Mucosa of rectum (tissue), 2 donors: ENCODE measurements around the gene TNFRSF19.

Experiments
- H3K27ac ChIP-seq, 2 donors: one replicate each; pipeline ENCODE4 v1.7.0; 2013; ENCODE audit warnings: inconsistent platforms in 2 of 2, low read depth in 2 of 2, low read length in 2 of 2
- H3K27me3 ChIP-seq, 2 donors: one replicate each; pipeline ENCODE4 v1.7.0; 2013; ENCODE audit warnings: low read length in 2 of 2; ENCODE audit not compliant: control insufficient read depth in 2 of 2, insufficient read depth in 2 of 2
- H3K36me3 ChIP-seq, 2 donors: one replicate each; pipeline ENCODE4 v1.7.0; 2013; ENCODE audit warnings: low read length in 2 of 2; ENCODE audit not compliant: control insufficient read depth in 2 of 2, insufficient read depth in 2 of 2
- H3K4me1 ChIP-seq, 2 donors: one replicate each; pipeline ENCODE4 v1.7.0; 2013; ENCODE audit warnings: low read length in 2 of 2, mild to moderate bottlenecking in 1 of 2; ENCODE audit not compliant: control insufficient read depth in 2 of 2, insufficient read depth in 2 of 2
- H3K4me3 ChIP-seq, 2 donors: one replicate each; pipeline ENCODE4 v1.7.0; 2013; ENCODE audit warnings: low read length in 2 of 2
- H3K9ac ChIP-seq, 2 donors: one replicate each; pipeline ENCODE4 v1.7.0; 2013; ENCODE audit warnings: low read length in 2 of 2, low read depth in 1 of 2, mild to moderate bottlenecking in 1 of 2
- H3K9me3 ChIP-seq, 2 donors: one replicate each; pipeline ENCODE4 v1.7.0; 2013; ENCODE audit warnings: low read length in 2 of 2; ENCODE audit not compliant: control insufficient read depth in 2 of 2
- donor health status: healthy.
- donor health status: Normal muscosa, but diverticular disease.

The TNFRSF19 gene

DNA sequence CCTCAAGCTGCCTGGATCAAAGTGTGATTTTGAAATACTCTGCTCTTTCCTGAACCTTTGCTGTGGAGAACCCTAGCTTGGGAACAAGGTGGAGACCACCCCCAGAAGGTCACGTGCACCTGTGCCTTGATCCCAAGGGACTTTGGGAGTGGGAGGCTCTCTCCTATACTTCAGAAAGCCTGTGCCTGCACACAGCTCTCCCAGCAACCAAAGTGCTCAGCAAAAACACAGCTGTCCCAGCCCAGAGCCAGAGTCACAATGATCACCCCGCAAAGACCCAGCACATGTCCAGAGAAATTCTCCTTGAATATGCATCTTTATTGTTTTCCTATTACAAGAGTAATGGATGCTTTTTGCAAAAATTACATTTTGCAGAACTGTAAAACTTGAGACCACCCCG, 43.4 kb downstream of the TNFRSF19 start:
- H3K4me1 ChIP-seq, result no peaks in the 10 kb centered on the region
- H3K36me3 ChIP-seq, result no peaks in the 10 kb centered on the region
- no peaks in the 10 kb centered on the region for H3K27me3 ChIP-seq
- no peaks in the 10 kb centered on the region for H3K9me3 ChIP-seq
- no peak overlapping the region for H3K27ac ChIP-seq
- H3K4me3 ChIP-seq, result no peak overlapping the region
- no peak overlapping the region for H3K9ac ChIP-seq

DNA sequence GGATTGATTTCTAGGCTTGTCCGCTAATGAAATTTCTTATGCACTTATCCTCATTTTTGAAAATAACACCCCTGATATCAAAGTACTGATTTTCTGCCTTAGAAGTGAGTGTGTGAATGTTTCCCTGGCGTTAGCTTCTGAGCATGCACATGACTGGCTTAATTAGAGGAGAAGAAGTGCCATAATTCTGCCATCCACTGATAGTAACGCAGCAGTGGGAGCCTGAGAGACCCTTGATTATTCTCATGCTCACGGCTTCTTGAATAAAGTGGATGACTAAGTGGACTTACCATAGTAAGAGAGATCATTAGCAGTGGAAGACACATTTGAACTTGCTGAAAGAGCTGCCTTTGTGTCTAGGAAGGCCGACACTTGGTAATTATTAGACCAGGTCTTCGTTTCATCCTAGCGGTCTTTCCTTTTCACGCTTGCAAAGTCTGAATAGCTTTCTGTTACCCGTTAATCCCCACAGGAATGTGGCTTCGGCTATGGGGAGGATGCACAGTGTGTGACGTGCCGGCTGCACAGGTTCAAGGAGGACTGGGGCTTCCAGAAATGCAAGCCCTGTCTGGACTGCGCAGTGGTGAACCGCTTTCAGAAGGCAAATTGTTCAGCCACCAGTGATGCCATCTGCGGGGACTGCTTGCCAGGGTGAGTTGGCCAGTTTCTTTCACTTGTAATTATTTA, 45.3 kb downstream of the TNFRSF19 start:
- Histone ChIP-seq H3K27me3 (no peaks in the 10 kb centered on the region), H3K27ac (no peak overlapping the region), H3K4me3 (no peak overlapping the region), H3K9me3 (no peaks in the 10 kb centered on the region), H3K9ac (no peak overlapping the region), H3K4me1 (no peaks in the 10 kb centered on the region), H3K36me3 (no peaks in the 10 kb centered on the region)

DNA sequence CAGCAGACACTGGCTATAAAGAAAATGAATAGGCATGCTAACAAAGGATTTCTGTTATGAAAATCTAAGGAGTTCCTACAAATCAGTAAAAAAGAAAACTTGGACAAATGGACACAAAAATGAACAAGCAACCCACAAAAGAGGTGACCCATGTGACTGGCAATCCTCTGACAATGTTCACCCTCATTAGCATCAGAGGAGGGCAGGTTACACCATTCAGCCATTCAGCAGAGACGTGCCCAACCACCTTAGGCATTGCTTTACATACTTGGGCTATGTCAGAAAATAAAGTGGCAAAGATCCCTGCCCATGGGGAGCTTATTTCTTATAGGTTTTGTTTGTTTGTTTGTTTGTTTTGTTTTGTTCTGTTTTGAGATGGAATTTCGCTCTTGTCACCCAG, 46.0 kb downstream of the TNFRSF19 start:
- Histone ChIP-seq H3K9ac (no peak overlapping the region), H3K4me3 (no peak overlapping the region), H3K4me1 (no peaks in the 10 kb centered on the region), H3K36me3 (no peaks in the 10 kb centered on the region), H3K9me3 (no peaks in the 10 kb centered on the region), H3K27ac (no peak overlapping the region), H3K27me3 (no peaks in the 10 kb centered on the region)

DNA sequence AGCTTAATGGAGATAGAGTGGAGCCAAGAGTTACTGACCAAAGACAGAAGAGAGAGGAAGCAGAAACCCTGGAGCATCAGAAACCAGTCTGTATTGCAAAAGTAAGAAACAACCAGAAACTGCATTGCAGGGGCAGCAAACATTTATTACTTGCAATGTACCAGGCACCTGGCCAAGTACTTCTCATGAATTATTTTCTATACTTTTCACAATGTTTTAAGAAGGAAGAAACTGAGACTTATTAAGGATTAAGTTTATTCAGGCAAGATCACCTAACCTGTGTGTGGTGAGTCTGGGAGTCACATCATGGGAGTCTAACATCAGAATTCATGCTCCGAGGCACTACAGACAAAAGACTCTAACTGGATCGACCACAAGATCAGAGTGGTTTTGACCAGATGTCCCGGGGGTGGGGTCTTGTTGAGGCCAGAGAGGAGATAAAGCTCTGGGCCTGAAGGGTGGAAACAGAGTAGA, 47.4 kb downstream of the TNFRSF19 start:
- H3K9ac ChIP-seq, result no peak overlapping the region
- H3K4me3 ChIP-seq, result no peak overlapping the region
- H3K36me3 ChIP-seq, result no peaks in the 10 kb centered on the region
- no peaks in the 10 kb centered on the region for H3K27me3 ChIP-seq
- H3K27ac ChIP-seq, result no peak overlapping the region
- H3K9me3 ChIP-seq, result no peaks in the 10 kb centered on the region
- no peaks in the 10 kb centered on the region for H3K4me1 ChIP-seq

DNA sequence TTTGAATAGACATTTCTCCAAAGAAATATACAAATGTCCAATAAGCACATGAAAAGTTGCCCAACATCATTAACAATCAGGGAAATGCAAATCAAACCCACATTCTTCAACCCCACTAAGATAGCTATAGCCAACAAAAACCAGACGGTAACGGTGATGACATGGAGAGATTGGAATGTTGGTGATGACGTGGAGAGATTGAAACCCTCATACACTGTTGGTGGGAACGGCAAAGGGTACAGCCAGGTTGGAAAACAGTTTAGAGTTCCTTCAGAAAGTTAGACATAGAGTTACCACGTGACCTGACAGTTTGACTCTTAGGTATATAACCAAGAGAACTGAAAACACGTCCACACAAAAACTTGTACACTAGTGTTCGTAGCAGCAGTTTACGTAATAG, 48.1 kb downstream of the TNFRSF19 start:
- no peak overlapping the region for H3K9ac ChIP-seq
- no peaks in the 10 kb centered on the region for H3K27me3 ChIP-seq
- no peaks in the 10 kb centered on the region for H3K4me1 ChIP-seq
- H3K36me3 ChIP-seq, result no peaks in the 10 kb centered on the region
- no peak overlapping the region for H3K4me3 ChIP-seq
- H3K9me3 ChIP-seq, result no peaks in the 10 kb centered on the region
- H3K27ac ChIP-seq, result no peak overlapping the region

DNA sequence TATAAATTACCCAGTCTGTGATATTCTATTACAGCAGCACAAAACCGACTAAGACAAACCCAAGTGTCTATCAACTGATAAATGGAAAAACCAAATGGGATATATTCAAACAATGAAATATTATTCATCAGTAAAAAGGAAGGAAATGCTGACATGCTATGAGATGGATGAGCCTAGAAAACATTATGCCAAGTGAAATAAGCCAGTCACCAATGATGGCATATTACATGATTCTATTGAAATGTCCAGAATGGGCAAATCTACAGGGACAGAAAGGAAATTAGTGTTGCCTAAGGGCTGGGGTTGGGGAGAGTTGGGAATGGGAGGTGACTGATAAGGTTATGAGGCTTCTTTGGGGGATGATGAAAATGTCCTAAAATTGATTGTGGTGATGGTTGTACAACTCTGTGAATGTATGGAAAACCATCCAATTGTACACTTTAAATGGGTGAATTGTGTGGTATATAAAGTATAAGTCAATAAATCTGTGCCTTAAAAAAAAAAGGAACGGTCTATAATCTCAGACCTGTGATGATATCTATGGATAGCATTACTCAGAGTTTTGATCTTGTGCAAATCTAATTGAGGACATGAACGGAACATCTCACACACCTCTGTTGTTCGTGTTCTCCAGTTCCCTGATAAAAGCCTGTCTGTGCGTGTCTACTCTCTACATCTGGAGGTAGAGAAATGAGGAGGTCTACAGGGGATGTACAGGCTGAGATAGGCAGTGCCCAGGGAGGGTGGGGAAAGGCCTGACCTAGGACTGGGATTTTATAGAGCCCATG, 49.0 kb downstream of the TNFRSF19 start:
- Histone ChIP-seq H3K4me1 (no peaks in the 10 kb centered on the region), H3K27ac (no peak overlapping the region), H3K36me3 (no peaks in the 10 kb centered on the region), H3K27me3 (no peaks in the 10 kb centered on the region), H3K9ac (no peak overlapping the region), H3K9me3 (no peaks in the 10 kb centered on the region), H3K4me3 (no peak overlapping the region)

DNA sequence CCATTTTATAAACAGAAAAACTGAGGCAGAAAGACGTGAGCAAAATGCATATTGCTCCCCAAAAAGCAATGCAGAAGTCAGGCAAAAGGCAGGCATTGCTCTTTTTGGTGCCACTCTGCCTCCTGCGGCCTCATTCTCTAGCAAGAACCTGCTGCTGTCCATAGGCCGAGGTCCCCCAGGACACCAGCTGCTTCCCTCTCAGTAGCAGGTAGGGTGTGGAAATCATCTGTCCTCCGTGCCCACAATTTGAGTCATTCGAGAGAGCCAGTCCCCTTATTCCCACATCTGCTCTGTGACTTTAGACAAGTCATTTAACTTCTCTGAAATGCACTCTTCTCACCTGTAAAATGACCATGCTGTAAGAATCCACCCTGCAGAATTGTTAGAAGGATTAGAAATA, 50.0 kb downstream of the TNFRSF19 start:
- H3K4me3 ChIP-seq, result no peak overlapping the region

DNA sequence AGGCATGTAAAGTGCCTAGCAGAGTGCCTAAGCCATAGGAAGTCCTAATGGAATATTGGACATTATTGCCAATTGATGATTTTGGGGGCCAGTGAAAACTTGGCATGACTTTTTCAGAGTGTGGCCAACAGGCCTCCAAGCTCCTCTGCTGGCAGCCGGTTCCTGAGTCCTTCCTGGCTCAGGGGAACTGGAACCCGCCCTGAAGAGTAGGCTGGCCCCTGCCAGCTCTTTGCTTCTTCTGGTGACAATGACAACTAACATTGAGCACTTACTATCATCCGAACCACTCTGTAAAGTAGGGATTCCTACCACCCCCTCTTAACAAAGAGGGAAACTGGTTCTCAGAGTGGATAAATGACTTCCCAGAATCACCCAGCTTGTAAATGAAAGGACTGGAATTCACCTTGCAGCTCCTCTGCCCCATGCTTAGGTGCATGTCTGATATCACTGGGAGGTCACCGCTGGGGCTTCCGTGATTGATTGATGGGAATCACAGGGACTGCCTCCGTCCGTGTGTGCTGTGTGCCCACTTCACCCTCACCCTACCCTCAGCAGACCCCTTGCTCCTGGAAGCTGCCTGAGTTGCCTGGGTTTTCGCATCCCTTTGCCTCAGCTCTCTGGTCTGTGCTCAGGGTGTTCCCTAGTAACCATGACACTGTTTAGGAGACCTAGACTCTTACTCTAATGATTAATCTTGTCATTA, 50.6 kb downstream of the TNFRSF19 start:
- no peak overlapping the region for H3K27ac ChIP-seq
- no peak overlapping the region for H3K9ac ChIP-seq
- H3K36me3 ChIP-seq, result no peaks in the 10 kb centered on the region
- no peaks in the 10 kb centered on the region for H3K27me3 ChIP-seq
- no peak overlapping the region for H3K4me3 ChIP-seq
- no peaks in the 10 kb centered on the region for H3K9me3 ChIP-seq
- no peaks in the 10 kb centered on the region for H3K4me1 ChIP-seq

More for the DNA sequence above, 50.0 kb downstream of the TNFRSF19 start:
- Histone ChIP-seq H3K27me3 (no peaks in the 10 kb centered on the region), H3K9me3 (no peaks in the 10 kb centered on the region), H3K9ac (no peak overlapping the region), H3K27ac (no peak overlapping the region), H3K4me1 (no peaks in the 10 kb centered on the region), H3K36me3 (no peaks in the 10 kb centered on the region)

DNA sequence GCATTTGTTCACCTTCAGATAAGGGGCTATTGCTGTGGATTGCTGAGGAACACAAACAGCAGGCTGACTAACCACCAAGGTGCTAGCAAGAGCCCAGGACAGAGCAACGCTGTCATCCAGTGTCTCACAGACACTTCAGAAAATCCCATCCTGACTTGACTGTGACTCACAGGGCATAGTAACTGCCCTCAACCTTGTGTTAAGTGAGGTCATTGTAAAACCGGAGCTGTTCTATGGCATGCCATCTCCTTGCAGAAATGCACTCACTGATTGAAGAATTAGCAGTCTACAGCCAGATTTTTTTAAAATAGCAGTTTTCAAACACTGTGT, 51.1 kb downstream of the TNFRSF19 start:
- no peaks in the 10 kb centered on the region for H3K4me1 ChIP-seq
- H3K9me3 ChIP-seq, result no peaks in the 10 kb centered on the region
- H3K27me3 ChIP-seq, result no peaks in the 10 kb centered on the region
- no peak overlapping the region for H3K9ac ChIP-seq
- no peaks in the 10 kb centered on the region for H3K36me3 ChIP-seq
- no peak overlapping the region for H3K27ac ChIP-seq
- no peak overlapping the region for H3K4me3 ChIP-seq

DNA sequence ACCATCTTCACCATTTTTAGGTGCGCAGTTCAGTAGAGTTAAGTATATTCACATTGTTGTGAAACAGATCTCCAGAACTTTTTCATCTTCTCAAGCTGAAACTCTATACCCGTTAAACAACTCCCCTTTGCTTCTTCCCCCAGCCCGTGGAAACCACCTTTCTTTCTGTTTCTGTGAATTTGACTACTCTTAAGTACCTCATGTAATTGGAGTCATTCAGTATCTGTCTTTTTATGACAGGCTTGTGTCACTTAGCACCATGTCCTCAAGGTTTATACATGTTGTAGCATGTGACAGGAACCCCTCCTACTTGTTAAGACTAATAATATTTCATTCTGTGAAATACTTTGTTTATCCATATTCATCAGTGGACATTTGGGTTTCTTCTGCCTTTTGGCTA, 52.8 kb downstream of the TNFRSF19 start:
- Histone ChIP-seq H3K27me3 (no peaks in the 10 kb centered on the region), H3K4me1 (no peaks in the 10 kb centered on the region), H3K9ac (no peak overlapping the region), H3K27ac (no peak overlapping the region), H3K9me3 (no peaks in the 10 kb centered on the region), H3K4me3 (no peak overlapping the region), H3K36me3 (no peaks in the 10 kb centered on the region)
